Astrocyte of the spinal cord (primary cell): Measurements from ENCODE around the gene ABI3BP.

ENCODE experiments used
- DNase-seq: peaks from one replicate; pipeline ENCODE4 v3.0.0; 2011; ENCODE audit warnings: low read depth, low spot score
- H3K4me3 ChIP-seq: 2 replicates; pipeline ENCODE4 v1.5.1; 2011; ENCODE audit warnings: low read depth, mild to moderate bottlenecking, low read length, moderate library complexity
- CTCF ChIP-seq: IDR thresholded peaks from 2 replicates; pipeline ENCODE4 v1.5.1; 2012; ENCODE audit warnings: low read depth, mild to moderate bottlenecking, low read length, inconsistent platforms
- in situ Hi-C: cut with HindIII; loops from 2 replicates; pipeline ENCODE4 v1.10.0; 2017; ENCODE audit warnings: low sequenced_read_pairs

Gene ABI3BP

GRCh38 chr3:100893108-100893507, 100.1 kb downstream of the ABI3BP start:
- in situ Hi-C loops: loop anchor here (10.0 kb wide), 1 partner anchor 302 kb away; no protein-coding TSS in a partner anchor
- no peak for DNase-seq
- TF ChIP-seq CTCF: no peak
- no peak overlapping the region for H3K4me3 ChIP-seq

DNA sequence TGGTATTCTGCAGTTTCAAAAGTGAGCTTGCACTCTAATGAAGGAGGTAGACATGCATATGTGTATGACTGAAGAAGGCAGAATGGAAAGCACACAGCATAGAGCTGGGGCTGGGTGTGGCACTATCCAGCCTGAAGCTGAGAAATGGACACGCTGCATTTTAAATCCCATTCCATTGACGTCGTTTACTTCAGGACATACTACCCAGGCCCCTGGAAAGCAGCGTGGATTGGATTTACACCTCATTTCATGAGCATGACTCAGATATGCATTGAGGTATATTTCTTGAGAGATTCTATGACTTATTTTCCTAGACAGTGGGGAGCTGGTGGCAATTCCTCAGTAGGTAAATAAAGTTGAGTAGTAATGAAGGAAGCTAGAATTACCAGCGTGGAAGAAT, 101.4 kb downstream of the ABI3BP start:
- no peak for TF ChIP-seq CTCF
- H3K4me3 ChIP-seq: no peak overlapping the region
- in situ Hi-C loops: loop anchor here (10.0 kb wide), 1 partner anchor 303 kb away; no protein-coding TSS in a partner anchor
- no peak for DNase-seq

DNA sequence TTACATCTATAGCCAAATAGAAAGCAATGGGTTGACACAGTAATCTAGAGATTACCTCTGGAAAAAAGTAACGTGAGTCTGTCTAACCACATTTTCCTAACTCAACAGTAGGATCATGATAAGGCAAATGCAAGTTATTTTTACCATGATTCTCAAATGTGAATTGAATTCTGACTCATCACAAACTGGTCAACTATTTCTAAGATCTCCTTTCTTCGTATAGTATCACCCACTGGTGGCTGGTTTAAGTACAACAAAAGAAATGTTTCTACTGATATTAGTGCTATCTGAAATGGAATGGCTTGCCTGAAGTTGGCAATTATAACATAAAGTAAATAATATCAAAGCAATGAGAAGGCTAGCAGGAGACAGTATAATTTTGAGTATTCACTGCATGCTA, 102.2 kb downstream of the ABI3BP start:
- TF ChIP-seq CTCF: peak; percentile 52
- peak; percentile 65 for DNase-seq
- H3K4me3 ChIP-seq: no peak overlapping the region
- in situ Hi-C loops: loop anchor here (10.0 kb wide), 1 partner anchor 304 kb away; no protein-coding TSS in a partner anchor

DNA sequence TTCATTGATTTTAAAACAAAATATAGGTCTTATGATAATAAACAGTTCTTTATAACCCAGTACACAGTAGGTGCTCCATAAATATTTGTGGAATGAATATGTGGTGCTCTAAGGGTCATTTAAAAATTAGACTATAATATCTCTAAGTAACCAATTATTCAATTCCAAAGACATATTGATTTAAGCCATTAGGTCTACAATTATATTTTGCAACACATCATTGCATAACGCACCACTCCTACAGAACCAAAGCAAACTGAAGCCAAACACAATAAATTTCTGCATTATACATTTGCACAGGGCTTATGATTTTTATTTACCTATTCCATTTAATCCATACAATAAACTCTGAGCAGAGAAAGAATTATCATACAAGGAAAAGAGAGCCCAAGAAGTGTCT, 104.3 kb downstream of the ABI3BP start:
- in situ Hi-C loops: no loop called here
- TF ChIP-seq CTCF: no peak
- DNase-seq: no peak
- no peak overlapping the region for H3K4me3 ChIP-seq

- H3K4me3 ChIP-seq: no peak overlapping the region
- TF ChIP-seq CTCF: no peak
- in situ Hi-C loops: no loop called here
- DNase-seq: no peak
These were observed 110.6 kb downstream of the ABI3BP start for GRCh38 chr3:100882571-100882984.

DNA sequence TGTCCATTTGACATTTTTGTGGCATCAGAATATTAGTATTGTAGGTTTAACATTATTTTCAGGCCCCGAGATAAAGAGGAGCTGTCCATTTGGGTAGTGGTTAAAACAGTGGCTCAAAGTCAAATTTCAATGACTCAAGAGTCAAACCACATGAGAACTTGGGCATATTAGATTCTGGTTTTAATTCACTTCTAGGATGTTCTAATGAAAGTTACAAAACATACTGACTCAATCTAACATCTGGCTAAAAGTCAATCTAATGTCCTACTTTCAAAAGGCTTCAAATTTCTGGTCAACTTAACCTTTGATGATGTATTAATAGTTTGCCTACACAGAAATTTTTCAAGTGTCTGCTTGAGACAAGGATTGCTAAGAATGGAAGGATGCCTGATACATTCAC, 112.4 kb downstream of the ABI3BP start:
- in situ Hi-C loops: no loop called here
- DNase-seq: peak; percentile 45
- no peak overlapping the region for H3K4me3 ChIP-seq
- TF ChIP-seq CTCF: no peak

- in situ Hi-C loops: no loop called here
- H3K4me3 ChIP-seq: no peak overlapping the region
- no peak for DNase-seq
- TF ChIP-seq CTCF: no peak
These were observed 113.1 kb downstream of the ABI3BP start for GRCh38 chr3:100880072-100880471.
